Measurements from ENCODE around the gene EBPL.

The EBPL gene

DNA sequence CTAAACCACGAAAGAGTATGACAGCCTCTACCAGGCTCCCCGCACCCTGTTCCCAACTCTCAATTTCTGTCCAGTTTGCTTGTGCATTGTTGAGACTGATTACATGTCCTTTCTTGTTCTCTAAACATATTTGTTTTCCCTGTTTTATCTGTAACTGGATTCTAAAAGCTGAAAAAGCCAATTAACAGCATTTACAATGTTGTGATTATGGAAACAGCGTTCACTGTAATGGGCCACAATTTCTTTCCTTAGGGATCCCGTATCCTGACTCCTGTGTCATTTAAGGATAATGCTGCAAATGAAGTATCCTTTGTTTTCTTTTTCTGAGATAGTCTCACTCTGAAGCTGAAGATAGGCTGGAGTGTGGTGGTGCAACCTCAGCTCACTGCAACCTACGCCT, 20.5 kb downstream of the EBPL start:
- DNase-seq, result no peak

DNA sequence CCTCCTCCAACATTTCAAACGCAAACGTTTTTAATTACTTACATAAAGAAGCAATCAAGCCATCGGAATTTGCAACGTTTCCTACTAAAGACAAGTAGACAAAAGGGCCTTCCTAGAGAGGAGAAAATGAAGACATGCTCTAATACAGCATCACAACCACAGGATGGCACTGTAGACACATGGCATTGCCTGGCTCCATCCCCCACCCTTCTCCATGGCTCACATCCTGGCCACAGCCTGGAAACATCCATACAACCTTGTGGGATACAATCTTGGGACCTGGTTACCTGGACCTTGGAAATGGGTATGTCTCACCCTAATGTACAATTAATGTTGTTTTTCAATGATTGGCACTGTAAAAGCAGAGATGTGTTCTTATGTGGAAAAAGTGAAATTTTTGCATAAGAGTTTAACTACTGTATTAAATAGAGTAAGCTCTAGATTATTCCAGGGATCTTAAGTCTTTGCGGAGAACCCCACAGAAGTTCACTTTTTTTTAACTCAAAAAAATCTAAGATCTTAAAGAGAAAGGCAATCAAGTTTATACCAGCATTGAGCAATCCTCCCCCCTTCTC, 21.5 kb downstream of the EBPL start:
- peak; percentile 26 to 38 for DNase-seq

DNA sequence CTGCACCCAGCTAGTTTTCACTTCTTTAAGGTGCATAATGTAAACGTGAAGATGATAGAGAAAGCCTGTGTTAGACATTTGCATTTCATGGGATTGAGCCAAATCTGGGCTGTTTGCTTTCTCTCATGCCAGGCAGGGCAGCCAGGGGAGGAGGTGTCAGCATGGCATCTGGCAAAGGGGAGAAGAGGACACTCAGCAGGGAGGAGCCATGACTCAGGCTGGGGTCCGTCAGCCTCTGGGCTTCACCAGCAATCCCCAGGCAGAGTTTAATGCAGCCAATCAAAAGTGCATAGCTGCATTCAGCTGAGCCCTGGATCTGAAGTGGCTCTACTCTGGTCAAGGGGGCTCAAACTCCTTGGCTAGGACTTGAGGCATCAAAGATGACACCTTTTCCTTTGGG, 23.5 kb downstream of the EBPL start:
- no peak for DNase-seq

DNA sequence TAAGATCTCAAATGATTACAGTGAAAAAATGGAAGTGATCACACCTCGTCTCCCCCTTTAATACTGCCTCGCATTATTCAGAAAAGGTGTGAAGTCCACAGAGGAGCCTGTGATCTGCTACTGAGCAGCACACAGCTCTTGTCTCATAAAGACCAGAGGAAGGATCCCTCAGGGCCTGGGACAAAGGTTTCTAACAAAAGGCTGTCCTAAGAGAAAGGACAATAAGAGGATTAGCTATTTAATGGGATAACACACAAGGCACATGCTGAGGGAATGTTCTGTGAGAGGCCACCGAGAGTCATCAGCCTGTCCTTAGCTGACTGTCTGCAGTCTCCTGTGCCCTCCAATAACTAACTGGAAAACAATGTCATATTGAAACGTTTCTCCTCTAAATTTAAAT, 26.7 kb downstream of the EBPL start:
- DNase-seq, result no peak

DNA sequence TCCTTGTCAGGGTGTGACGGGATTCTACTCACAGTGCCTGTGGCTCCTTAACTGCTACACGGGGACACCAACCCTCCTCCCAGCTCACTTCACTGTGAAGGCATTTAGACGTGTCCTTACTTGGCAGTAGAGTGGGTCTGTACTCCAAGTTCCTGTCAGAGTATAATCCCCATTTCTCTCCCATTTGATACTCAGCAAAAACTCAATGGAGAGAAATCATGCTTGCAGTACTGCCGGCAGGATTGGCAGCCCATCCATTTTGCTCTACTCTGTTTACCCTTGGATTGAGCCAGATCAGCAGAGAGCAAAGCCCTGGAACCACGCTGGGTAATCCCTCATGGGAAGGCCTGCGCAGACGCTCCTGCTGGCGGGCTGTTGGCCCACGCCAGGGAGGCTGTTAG, 34.0 kb downstream of the EBPL start:
- DNase-seq, result no peak

DNA sequence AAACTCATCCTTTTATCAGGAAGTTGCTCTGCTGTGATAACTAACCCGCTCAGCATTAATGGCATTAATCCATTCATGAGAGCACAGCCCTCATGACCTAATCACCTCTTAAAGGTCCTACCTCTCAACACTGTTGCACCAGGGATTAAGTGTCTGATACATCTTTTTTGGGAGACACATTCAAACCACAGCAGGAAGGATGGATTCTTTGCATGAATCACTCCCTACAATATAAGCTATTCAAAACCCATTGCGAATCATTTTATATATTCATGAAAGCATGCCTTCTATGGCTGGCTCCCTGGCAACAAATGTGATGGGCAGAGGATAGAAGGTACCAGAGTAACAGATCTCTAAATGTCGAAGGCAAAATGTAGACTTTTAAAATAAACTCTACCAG, 35.4 kb downstream of the EBPL start:
- no peak for DNase-seq

DNA sequence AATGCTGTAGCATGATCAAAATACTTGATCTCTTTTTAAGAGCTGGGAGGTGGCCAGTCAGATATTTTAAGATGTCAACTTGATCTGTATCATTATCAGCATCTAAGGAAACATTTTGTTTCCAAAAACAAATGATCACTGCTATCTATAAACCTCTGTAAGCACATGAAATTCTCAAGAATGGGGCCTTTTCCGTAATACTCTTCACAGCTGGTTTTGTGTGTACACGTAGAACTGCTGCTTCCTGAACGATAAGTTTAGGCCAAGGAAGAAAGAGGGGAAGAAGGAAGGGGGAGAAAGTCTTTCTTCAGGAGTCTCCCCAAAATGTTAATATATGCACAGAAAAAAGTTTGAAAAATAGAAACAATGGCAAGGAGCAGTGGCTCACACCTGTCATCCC, 37.3 kb downstream of the EBPL start:
- DNase-seq, result no peak

- DNase-seq, result no peak
Observed at GRCh38 chr13:49653478-49653877, 37.8 kb downstream of the EBPL start.

DNA sequence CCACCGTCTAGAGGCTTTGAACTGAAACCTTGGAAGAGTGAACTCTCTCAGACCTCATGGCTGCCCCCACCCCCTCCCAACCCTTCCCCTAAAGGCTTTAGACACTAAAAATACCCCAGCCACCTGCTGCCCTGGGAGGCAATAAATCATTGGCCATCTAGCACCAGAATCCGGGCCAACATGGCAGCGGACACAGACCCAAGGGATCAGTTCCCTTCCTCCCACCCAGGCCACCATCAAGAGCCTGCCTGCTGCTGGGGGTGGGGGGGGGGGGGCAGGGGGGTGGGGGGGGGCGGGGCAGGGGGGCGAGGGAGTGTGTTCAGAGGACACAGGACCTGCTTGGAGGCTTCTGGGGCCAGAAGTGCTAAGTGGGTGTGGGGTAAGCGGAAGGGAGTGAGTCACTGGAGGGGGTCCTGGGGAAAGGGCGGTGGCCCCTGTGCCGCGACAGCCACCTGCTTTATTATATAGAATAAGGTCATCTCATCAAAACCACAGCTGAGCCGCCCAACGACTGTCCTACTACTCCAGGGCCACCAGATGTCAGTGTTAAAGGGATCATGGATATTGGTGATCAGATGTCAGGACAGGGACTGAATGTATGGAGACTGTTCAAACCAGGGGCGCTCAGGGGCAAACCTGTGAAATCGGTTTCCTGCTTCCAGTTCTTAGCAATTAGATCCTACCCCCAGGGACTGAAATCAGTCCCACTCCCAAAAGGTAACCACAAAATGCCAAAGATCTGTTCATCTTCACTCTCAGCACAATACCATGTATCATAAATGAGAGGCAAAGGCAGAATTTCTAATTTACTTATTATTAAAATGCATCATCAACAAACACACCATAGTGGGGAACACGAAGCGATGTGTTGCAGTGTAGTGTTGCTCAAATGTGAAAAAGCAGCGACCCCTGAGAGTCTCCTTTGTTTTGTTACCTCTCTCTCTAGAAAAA, 38.7 kb downstream of the EBPL start:
- DNase-seq, result no peak

DNA sequence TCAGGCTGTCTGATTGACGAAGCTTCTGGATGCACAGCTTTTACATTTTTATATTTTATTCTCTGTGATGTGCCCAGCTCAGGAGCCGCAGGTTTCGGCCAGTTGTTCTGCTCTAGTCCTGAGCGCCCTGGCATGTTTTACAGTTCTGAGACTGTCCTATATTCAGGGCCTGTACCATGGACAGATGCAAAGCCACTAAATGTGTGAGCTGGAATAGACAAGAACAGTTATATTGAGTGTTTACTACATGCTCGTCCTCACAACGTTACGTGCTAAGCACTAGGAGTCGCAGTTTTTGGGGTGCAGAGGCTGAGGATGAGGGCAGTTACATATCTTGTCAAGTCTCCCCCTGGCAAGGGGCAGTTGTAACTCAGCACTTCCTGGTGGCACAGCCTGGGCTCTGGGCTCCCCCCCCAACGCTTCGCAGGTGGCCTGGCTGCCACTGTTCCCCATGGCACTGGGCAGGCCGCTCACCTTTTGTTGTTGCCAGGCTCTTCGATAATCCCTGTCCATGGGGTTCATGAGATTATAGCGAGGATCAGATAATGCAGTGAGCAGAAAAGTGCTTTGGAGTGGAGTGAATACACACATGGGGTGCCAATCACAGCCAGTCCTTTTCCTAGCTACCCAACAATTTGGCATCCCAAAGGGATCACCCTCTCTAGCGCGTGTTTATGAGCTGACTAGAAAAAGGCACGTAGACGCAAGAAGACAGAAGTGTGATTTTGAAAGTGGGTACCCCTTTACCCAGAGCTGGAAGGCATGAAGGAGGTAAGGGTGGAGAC, 39.5 kb downstream of the EBPL start:
- no peak for DNase-seq

- DNase-seq, result no peak
Observed at GRCh38 chr13:49649963-49650312, 41.3 kb downstream of the EBPL start.

DNA sequence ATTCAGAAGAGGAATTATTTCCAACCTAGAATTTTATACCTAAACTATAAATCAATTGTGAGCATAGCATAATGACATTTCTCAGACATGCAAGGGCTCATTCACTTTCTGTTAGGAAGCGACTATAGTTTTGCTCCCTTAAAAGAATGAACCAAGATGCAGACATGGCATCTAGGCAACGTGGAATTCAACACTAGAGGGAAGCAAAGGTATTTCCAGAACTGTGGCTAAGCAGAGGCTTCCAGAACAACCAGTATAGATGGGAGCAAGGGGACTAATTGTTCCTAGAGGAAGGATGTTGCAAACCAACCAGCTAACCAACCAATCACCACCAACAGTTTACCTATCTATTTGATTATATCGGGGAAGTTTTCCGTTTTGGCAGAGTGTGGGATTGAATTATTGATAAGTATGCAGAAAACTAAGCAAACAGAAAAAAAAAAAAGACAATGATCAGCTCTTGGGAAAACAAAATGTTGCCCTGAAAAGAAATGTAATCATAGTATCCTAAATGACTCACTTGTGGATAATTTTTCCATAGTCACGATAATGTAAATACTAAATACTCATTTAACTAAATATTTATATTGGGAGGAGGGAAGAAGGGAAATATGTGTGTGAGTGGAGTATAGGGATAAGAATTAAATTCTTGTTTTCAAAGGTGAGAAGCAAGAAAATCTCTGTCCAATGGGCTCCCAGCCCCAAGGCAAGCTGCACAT, 41.9 kb downstream of the EBPL start:
- DNase-seq, result no peak

DNA sequence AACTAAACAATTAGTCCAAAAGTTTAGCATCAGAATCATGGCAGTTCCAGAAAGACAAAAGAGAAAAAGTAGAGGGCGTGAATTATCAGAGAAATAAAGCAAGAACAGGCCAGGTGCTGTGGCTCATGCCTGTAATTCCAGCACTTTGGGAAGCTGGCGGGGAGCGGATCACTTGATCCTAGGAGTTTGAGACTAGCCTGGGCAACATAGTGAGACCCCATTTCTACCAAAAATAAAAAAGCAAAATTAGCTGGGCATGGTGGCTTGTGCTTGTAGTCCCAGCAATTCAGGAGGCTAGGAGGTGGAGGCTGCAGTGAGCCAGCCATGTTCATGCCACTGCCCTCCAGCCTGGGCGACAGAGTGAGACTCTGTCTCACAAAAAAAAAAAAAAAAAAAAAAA, 44.6 kb downstream of the EBPL start:
- no peak for DNase-seq

GRCh38 chr13:49645451-49645850, 45.8 kb downstream of the EBPL start:
- DNase-seq, result no peak

- no peak for DNase-seq
Observed at GRCh38 chr13:49643035-49643646, 48.1 kb downstream of the EBPL start.

DNA sequence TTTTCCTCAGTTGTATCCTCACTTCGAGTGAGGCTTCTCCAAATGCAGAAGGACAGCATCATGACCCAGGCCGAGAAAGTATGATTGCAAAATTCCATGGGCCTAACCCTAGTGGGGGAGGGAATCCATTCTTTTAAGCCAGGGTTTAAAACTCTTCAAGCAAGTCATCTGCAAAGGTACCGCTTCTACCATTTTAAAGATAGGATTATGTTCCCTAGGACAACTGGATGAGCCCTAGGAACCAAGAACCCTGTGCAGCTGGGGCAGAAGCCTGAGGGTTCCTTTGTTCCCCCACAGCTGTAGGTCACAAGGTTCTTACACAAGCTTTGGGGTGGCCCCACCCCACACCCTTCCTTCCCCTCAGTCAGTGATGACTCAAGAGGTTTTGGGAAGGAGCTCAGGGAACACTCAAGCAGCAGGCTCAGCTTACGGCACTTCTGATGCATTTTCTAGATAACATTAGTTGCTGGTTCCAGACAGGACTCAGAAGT, 49.4 kb downstream of the EBPL start:
- DNase-seq, result no peak

DNA sequence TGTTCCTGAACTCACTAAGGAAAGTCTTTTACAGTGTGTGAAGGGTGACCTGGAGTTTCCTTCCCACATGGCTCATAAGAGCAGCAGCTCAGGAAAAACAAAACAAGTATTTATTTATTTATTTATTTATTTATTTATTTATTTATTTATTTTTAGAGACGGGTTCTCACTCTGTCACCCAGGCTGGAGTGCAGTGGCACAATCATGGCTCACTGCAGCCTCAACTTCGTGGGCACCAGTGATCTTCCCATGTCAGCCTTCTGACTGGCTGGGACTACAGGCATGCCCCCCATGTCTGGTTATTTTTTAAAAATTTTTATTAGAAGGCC, 52.6 kb downstream of the EBPL start:
- no peak for DNase-seq

GRCh38 chr13:49638030-49638743, 53.1 kb downstream of the EBPL start:
- no peak for DNase-seq

DNA sequence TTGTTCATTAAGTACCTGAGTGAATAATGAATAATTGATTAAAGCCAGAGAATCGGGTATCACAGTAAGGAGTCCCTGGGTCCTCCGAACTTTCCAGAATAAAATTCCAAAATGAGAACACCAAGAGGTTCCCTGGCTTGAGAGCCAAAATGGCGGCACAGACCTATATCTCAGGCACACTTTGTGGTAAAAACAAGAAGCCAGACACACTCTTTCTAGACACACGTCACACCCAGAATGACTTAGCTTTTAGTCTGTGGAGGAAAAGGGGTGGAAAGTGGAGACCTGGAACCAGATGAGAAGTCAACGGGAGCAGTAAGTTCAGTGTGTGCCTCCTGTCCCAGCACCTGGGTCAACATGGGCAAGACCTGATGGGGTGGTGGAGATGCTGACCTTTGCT, 54.6 kb downstream of the EBPL start:
- DNase-seq, result no peak

DNA sequence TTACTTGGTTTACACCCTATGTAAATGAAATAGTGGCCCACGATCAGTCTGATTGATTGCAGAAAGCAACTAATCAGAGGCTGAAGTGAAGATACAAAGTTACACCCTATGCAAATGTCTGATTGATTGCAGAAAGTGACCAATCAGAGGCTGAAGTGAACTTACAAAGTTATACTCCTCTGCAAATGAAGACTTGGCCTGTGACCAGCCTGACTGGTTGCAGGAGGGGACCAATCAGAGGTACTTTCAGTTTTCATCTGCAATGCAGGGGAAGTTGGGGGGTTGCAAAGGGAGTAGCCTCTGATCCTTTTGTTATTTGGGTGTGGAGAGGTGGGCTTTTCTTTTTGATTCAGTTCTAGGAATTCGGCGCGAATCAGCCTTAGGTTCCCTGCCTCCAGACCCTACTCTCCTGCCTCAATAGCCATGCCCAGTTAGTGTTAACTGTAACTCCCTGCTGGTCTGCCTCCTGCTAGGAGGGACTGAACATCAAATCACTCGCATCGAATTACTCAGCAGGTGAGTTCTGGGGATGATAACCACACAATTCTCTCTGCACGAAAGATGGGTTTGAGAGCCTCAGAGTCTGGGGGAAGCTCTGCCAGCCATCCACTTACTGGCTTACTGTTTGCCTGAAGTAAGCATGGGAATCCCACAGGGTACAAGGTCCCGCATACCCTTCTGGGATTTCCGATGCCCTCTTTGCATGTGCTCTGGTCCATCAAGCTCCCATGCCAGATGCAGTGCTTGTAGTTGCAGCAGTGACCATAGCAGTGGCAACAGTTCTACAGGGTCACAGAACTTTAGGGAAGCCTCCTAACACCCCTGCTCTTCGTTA, 55.5 kb downstream of the EBPL start:
- DNase-seq, result no peak

DNA sequence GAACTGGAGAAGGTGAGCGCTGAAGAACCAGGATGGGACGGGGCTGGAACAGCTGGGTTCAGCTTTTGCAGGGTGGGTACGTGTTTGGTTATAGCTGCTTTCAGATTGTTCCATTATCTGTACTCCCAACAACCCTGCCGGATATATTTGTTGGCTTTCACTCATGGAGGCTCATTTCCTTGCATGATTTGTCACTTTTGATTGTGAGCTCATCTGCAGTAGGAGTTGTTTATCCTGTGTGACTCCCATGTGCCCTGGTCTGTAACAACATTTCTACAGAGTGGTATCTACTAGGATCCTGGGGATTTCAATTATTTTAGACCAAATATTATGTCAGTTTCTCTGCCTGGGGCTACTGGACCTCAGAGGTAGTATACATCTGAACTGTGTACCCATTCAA, 57.6 kb downstream of the EBPL start:
- DNase-seq, result no peak
